ENCODE results near the gene CYP26A1.

CYP26A1 gene

DNA sequence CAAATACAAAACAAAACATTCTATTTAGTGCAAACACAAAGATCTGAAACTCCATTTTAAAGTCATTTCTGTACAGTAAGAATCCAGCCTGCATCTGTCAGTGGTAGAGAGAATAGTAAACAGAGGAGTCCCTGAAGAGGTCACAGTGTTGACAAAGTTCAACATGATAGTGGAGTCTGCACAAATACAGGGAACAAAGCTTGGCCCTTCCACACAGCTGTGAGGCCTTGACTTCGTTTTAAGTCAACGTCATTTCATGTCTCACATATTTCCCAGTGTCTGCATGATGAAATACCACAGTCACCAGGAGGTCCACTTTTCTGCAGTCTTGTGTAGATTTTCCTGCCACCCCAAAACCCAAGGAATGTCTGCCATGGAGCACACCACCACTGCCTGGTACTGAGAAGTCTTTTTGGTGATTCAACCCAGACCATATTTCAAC is 33.0 kb downstream of the CYP26A1 start:
- no peak overlapping the region for H3K4me2 ChIP-seq (ENCODE audit: low read length)
- no peak overlapping the region for H3K9ac ChIP-seq (ENCODE audit: low read depth, low read length)
- no peaks in the 10 kb centered on the region for H3K4me1 ChIP-seq (ENCODE audit: control insufficient read depth, insufficient read depth, low read length)
- H3K9me3 ChIP-seq (replicated peaks; ENCODE audit: low read length) = no peaks in the 10 kb centered on the region
- H3K36me3 ChIP-seq (ENCODE audit: insufficient read depth, low read length) = no peaks in the 10 kb centered on the region
- H3K4me3 ChIP-seq (ENCODE audit: low read length) = no peak overlapping the region
- peaks cover 5% of the 10 kb centered on the region for H3K27me3 ChIP-seq (ENCODE audit: control insufficient read depth, insufficient read depth, low read length)

DNA sequence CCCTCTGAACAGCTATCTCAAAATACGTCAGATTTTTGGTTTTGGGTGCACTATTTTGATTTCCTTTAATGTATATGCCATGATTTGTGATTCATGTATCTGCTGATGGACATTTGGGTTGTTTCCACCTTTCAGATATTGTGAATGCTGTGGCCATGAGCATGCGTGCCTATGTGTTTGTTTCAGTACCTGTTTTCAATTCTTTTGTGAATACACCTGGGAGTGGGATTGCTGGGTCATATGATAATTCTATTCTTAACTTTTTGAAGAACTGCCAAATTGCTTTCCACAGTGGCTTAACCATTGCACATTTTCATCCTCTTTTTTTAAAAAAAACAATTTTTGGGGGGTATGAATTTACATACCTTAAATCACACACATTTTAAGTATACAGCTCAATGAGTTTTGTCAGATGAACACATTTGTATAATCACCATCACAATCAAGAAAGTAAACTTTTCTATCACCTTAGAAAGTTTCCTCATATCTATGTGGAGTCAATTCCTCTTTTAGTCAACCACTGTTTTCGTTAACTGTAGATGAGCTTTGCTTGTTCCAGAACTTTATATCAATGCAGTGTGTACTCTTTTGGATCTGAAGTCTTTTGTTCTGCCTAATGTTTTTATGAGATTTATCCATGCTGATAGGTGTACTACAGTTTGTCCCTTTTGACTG is 36.9 kb downstream of the CYP26A1 start:
- no peaks in the 10 kb centered on the region for H3K4me1 ChIP-seq (ENCODE audit: control insufficient read depth, insufficient read depth, low read length)
- no peaks in the 10 kb centered on the region for H3K36me3 ChIP-seq (ENCODE audit: insufficient read depth, low read length)
- H3K4me2 ChIP-seq (ENCODE audit: low read length) = no peak overlapping the region
- H3K9me3 ChIP-seq (replicated peaks; ENCODE audit: low read length) = no peaks in the 10 kb centered on the region
- H3K9ac ChIP-seq (ENCODE audit: low read depth, low read length) = no peak overlapping the region
- no peak overlapping the region for H3K4me3 ChIP-seq (ENCODE audit: low read length)
- peaks cover 28% of the 10 kb centered on the region for H3K27me3 ChIP-seq (ENCODE audit: control insufficient read depth, insufficient read depth, low read length)

DNA sequence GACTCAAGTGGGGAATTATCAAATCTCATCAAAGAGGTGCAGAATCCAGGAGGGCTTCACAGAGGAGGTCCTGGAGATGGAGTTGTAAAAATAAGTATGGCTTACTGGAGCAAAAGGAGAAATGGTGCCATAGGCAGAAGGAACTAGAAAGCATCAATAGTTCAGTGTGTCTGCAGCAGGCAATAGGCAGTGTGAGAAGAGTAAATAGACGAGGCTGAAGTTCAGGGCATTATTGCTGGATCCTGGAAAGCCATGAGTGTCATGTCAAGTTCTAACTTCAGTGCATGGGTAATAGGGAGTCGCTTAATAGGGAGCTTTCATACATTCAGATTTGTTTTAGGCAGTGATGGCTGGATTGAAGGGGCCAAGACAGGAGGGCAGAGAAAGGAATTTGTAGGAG is 39.3 kb downstream of the CYP26A1 start:
- H3K9me3 ChIP-seq (replicated peaks; ENCODE audit: low read length) = no peaks in the 10 kb centered on the region
- no peaks in the 10 kb centered on the region for H3K36me3 ChIP-seq (ENCODE audit: insufficient read depth, low read length)
- H3K4me1 ChIP-seq (ENCODE audit: control insufficient read depth, insufficient read depth, low read length) = no peaks in the 10 kb centered on the region
- no peak overlapping the region for H3K4me2 ChIP-seq (ENCODE audit: low read length)
- peaks cover 28% of the 10 kb centered on the region for H3K27me3 ChIP-seq (ENCODE audit: control insufficient read depth, insufficient read depth, low read length)
- H3K4me3 ChIP-seq (ENCODE audit: low read length) = no peak overlapping the region
- H3K9ac ChIP-seq (ENCODE audit: low read depth, low read length) = no peak overlapping the region

DNA sequence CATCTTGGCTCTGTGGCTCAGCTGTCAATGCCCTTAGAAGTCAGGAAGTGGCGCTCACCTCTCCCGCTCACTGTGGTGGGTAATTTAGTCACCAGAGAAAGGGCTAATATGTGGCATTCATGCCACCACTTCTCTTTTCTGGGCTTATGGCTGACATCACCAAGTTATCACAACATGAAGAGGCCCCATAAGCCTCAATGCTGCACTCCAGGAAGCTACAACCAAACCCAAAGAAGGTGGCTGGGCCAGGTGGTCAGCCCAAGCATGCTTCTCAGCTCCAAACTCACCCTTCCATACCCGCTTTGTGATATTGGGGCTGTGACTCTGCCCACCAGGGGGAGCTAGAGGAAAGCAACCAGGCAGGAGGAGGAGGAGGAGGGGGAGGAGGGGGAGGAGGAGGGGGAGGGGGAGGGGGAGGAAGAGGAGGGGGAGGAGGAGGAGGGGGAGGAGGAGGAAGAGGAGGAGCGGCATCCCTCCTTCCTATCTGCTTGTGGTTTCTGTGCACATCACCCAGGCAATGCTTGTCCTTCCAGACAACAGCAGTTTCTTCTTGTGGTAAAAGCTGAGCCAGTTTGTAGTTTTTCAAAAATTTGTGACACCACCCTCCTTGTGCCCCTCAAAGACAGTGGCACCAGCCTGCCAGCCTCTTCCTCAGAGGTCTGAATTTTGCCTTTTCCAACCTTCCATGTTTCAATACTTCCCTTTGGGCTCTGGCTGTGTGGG is 42.1 kb downstream of the CYP26A1 start:
- no peak overlapping the region for H3K4me3 ChIP-seq (ENCODE audit: low read length)
- no peaks in the 10 kb centered on the region for H3K36me3 ChIP-seq (ENCODE audit: insufficient read depth, low read length)
- H3K9ac ChIP-seq (ENCODE audit: low read depth, low read length) = no peak overlapping the region
- H3K4me2 ChIP-seq (ENCODE audit: low read length) = no peak overlapping the region
- no peaks in the 10 kb centered on the region for H3K9me3 ChIP-seq (replicated peaks; ENCODE audit: low read length)
- H3K27me3 ChIP-seq (ENCODE audit: control insufficient read depth, insufficient read depth, low read length) = peaks cover 28% of the 10 kb centered on the region
- H3K4me1 ChIP-seq (ENCODE audit: control insufficient read depth, insufficient read depth, low read length) = no peaks in the 10 kb centered on the region

DNA sequence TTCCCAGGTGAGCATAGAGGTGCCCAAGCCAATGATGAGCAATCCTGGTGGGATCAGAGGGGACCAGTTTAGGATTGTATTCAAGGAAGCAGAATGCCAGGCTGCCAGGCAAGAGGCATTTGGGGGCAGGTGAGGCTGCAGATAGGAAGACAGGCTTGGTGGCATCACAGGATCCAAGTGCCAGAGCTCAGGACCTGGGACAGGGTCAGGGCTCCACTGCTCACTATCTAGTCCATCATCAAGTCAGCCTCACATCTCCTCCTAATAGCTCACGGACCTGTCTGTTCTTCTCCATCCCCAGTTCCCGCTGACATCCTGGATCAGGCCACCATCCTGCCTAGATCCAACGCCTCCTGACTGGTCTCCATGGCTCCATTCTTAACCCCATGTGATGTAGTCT is 47.6 kb downstream of the CYP26A1 start:
- Histone ChIP-seq H3K36me3 (ENCODE audit: insufficient read depth, low read length) (no peaks in the 10 kb centered on the region), H3K4me2 (ENCODE audit: low read length) (no peak overlapping the region), H3K9me3 (replicated peaks; ENCODE audit: low read length) (peaks cover 2% of the 10 kb centered on the region), H3K27me3 (ENCODE audit: control insufficient read depth, insufficient read depth, low read length) (peaks cover 8% of the 10 kb centered on the region), H3K4me3 (ENCODE audit: low read length) (no peak overlapping the region), H3K4me1 (ENCODE audit: control insufficient read depth, insufficient read depth, low read length) (no peaks in the 10 kb centered on the region), H3K9ac (ENCODE audit: low read depth, low read length) (no peak overlapping the region)

DNA sequence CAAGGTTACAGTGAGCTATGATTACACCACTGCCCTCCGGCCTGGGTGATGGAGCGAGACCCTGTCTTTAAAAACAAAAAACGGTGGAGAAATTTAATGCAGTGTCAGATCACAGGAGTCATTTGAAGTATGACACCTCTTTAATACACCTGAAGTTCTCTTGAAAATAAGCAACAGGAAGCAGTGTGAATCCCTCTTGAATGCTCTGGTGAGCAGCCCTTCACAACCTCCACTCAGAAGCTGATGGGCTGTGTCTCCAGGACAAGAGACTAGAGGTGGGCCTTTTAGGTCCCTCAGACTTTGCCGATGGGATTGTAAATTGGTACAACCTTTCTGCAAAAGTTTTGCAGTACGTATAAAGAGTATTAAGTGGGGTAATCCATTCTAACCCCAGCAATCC is 50.1 kb downstream of the CYP26A1 start:
- no peak overlapping the region for H3K4me3 ChIP-seq (ENCODE audit: low read length)
- no peaks in the 10 kb centered on the region for H3K4me1 ChIP-seq (ENCODE audit: control insufficient read depth, insufficient read depth, low read length)
- H3K36me3 ChIP-seq (ENCODE audit: insufficient read depth, low read length) = no peaks in the 10 kb centered on the region
- peaks cover 8% of the 10 kb centered on the region for H3K27me3 ChIP-seq (ENCODE audit: control insufficient read depth, insufficient read depth, low read length)
- no peak overlapping the region for H3K9ac ChIP-seq (ENCODE audit: low read depth, low read length)
- peaks cover 9% of the 10 kb centered on the region for H3K9me3 ChIP-seq (replicated peaks; ENCODE audit: low read length)
- no peak overlapping the region for H3K4me2 ChIP-seq (ENCODE audit: low read length)

DNA sequence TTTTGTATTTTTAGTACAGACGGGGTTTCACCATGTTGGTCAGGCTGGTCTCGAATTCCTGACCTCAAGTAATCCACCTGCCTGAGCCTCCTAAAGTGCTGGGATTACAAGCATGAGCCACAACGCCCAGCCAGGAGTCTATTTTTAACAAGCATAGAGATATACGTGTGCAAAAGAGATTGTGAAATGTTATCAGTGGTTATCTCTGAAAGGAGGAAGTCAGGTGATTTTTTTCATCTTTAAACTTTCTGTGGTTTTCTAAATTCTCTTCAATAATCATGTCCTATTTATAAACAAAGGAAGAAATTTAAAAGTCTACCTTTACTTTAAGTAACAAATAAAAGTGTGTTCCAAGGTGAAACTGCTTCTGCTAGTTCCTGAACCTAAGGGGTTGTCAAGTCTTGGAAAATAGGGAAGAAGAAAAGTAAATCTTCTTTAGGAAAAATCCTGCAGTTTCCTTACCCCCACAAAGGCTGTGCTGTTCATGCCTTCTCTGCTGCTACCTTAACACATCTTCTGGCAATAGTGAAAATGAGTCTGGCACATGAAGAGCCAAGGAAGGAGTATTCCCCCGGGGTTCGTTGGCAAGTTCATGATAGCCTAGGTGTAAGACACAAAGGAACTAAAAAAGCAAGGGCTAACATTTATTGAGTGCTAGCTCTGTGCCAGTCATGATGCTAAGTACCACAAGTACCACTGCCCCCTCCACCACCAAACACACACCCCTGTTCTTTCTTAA is 51.1 kb downstream of the CYP26A1 start:
- no peak overlapping the region for H3K9ac ChIP-seq (ENCODE audit: low read depth, low read length)
- H3K4me1 ChIP-seq (ENCODE audit: control insufficient read depth, insufficient read depth, low read length) = no peaks in the 10 kb centered on the region
- no peak overlapping the region for H3K4me3 ChIP-seq (ENCODE audit: low read length)

DNA sequence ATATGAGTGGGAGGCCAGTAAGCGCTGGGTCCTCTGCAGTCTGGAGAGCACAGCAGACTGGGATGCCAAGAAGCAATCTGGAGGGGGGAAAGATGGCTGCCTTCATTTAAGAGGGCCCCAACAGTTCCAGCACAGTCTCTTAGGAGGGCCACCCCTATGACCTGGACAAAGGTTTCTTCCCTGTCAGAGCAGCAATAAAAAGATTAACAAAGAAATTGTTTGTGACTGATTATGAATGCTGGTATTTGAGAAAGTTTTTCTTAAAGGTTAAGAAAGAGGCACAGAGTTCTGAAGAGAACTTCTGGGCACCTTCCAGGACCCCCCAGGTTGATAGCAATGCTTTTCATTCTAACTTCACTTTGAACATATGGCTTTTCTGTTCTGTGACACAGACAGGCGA is 52.3 kb downstream of the CYP26A1 start:
- H3K27me3 ChIP-seq (ENCODE audit: control insufficient read depth, insufficient read depth, low read length) = peaks cover 7% of the 10 kb centered on the region
- no peaks in the 10 kb centered on the region for H3K36me3 ChIP-seq (ENCODE audit: insufficient read depth, low read length)
- no peaks in the 10 kb centered on the region for H3K4me1 ChIP-seq (ENCODE audit: control insufficient read depth, insufficient read depth, low read length)
- H3K4me3 ChIP-seq (ENCODE audit: low read length) = no peak overlapping the region
- no peak overlapping the region for H3K9ac ChIP-seq (ENCODE audit: low read depth, low read length)
- peaks cover 9% of the 10 kb centered on the region for H3K9me3 ChIP-seq (replicated peaks; ENCODE audit: low read length)
- no peak overlapping the region for H3K4me2 ChIP-seq (ENCODE audit: low read length)

More for the DNA sequence above, 51.1 kb downstream of the CYP26A1 start:
- Histone ChIP-seq H3K9me3 (replicated peaks; ENCODE audit: low read length) (peaks cover 9% of the 10 kb centered on the region), H3K36me3 (ENCODE audit: insufficient read depth, low read length) (no peaks in the 10 kb centered on the region), H3K27me3 (ENCODE audit: control insufficient read depth, insufficient read depth, low read length) (peaks cover 8% of the 10 kb centered on the region), H3K4me2 (ENCODE audit: low read length) (no peak overlapping the region)

DNA sequence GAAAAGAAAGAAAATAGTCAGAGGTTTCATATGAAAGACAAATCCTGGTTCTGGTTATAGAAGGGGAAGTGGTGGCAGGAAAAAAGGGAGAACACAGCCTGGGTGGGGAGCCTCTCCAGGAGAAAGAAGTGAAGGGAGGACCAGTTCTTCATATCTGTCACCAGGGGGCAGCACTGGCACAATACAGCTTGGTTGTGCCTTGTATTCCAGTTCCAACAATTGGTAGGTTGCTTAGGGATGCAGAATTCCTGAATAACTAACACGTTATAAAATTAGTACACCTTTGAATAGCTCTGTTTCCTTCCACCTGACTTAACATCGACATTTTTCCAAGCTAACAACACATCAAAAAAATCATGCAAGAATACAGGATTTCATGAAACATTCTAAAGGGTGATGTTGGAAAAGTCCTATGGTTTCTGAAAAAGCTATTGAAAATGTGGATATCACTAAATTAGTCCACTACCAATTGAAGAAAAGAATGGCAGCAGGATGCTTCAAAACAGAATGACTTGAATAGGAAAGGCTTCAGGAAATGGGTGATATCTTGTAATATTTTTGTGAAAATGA is 52.9 kb downstream of the CYP26A1 start:
- Histone ChIP-seq H3K9me3 (replicated peaks; ENCODE audit: low read length) (peaks cover 9% of the 10 kb centered on the region), H3K9ac (ENCODE audit: low read depth, low read length) (no peak overlapping the region), H3K4me1 (ENCODE audit: control insufficient read depth, insufficient read depth, low read length) (no peaks in the 10 kb centered on the region), H3K27me3 (ENCODE audit: control insufficient read depth, insufficient read depth, low read length) (peaks cover 1% of the 10 kb centered on the region), H3K4me2 (ENCODE audit: low read length) (no peak overlapping the region), H3K4me3 (ENCODE audit: low read length) (no peak overlapping the region), H3K36me3 (ENCODE audit: insufficient read depth, low read length) (no peaks in the 10 kb centered on the region)
